K562 (cell line): ENCODE results near the gene PDE12. TPM values are rescaled to one million over a fixed set of nuclear protein-coding genes. Genes with fewer than 3 reads are reported as not detected.

Experiments
- ARNT ChIP-seq, 2 experiments: fragments of 450-650 bp; IDR thresholded peaks; 2 replicates each; pipeline ENCODE4 v1.6.1; 2016; ENCODE audit warnings: mild to moderate bottlenecking in 1 of 2
- C11orf30 ChIP-seq: fragments of 450-650 bp; IDR thresholded peaks from 2 replicates; pipeline ENCODE4 v1.6.1; 2016; ENCODE audit warnings: low read depth, mild to moderate bottlenecking
- CSDE1 ChIP-seq, 2 experiments: fragments of 450-650 bp; IDR thresholded peaks; 2 replicates each; pipeline ENCODE4 v1.6.1; 2016; ENCODE audit warnings: mild to moderate bottlenecking in 1 of 2
- FOXK1 ChIP-seq: sonication (generic); formaldehyde crosslinking; IDR thresholded peaks from 2 replicates; pipeline ENCODE4 v1.8.0; 2022; ENCODE audit warnings: missing genetic modification reagents, mild to moderate bottlenecking, borderline replicate concordance
- POU5F1 ChIP-seq: fragments of 150-350 bp; IDR thresholded peaks from 2 replicates; pipeline ENCODE4 v1.6.1; 2014; ENCODE audit warnings: borderline replicate concordance, low read length, low read depth, mild to moderate bottlenecking; ENCODE audit not compliant: partially characterized antibody
- RFX1 ChIP-seq: fragments of 450-650 bp; IDR thresholded peaks from 2 replicates; pipeline ENCODE4 v1.6.1; 2016; ENCODE audit warnings: mild to moderate bottlenecking, moderate library complexity
- SOX6 ChIP-seq: fragments of 450-650 bp; IDR thresholded peaks from 2 replicates; pipeline ENCODE4 v1.6.1; 2014; ENCODE audit warnings: mild to moderate bottlenecking
- SREBF2 ChIP-seq: sonication (generic); formaldehyde crosslinking; IDR thresholded peaks from 2 replicates; pipeline ENCODE4 v1.4.0; 2020; ENCODE audit warnings: mild to moderate bottlenecking, missing genetic modification reagents
- TBL1XR1 ChIP-seq, 2 experiments: IDR thresholded peaks; 2 replicates each; pipeline ENCODE4 v1.6.1; 2012; ENCODE audit warnings: improper control_type of control experiment in 2 of 2, low read length in 2 of 2, mild to moderate bottlenecking in 1 of 2
- TOE1 ChIP-seq, 2 experiments: fragments of 450-650 bp in 1 of 2; sonication (generic) in 1 of 2; formaldehyde crosslinking in 1 of 2; IDR thresholded peaks; 2 replicates each; pipeline versions ENCODE4 v1.7.1 to v1.8.0; 2016 to 2022; ENCODE audit warnings: borderline replicate concordance in 2 of 2, mild to moderate bottlenecking in 2 of 2, antibody characterized with exemption in 1 of 2, inconsistent platforms in 1 of 2, low read depth in 1 of 2, missing genetic modification reagents in 1 of 2, moderate library complexity in 1 of 2
- ZBTB8A ChIP-seq: fragments of 450-650 bp; IDR thresholded peaks from 2 replicates; pipeline ENCODE4 v1.6.1; 2018; ENCODE audit warnings: mild to moderate bottlenecking, moderate library complexity; ENCODE audit not compliant: partially characterized antibody
- ZKSCAN1 ChIP-seq: fragments of 150-350 bp; IDR thresholded peaks from 2 replicates; pipeline ENCODE4 v1.6.1; 2016; ENCODE audit warnings: low read depth, low read length
- ZNF165 ChIP-seq: fragments of 250-450 bp; sonication (Bioruptor Pico); IDR thresholded peaks from 2 replicates; pipeline ENCODE4 v1.4.0; 2020; ENCODE audit warnings: borderline replicate concordance
- ZNF324 ChIP-seq: fragments of 250-450 bp; sonication (Bioruptor Pico); IDR thresholded peaks from 2 replicates; pipeline ENCODE4 v1.4.0; 2020; ENCODE audit warnings: mild to moderate bottlenecking
- ZNF347 ChIP-seq: fragments of 450-650 bp; formaldehyde crosslinking; IDR thresholded peaks from 2 replicates; pipeline ENCODE4 v1.4.0; 2020; ENCODE audit warnings: low read depth, mild to moderate bottlenecking, moderate library complexity
- ZNF764 ChIP-seq: fragments of 250-450 bp; sonication (Bioruptor Pico); IDR thresholded peaks from 2 replicates; pipeline ENCODE4 v1.4.0; 2020; ENCODE audit warnings: low read depth, mild to moderate bottlenecking, moderate library complexity
- polyA plus RNA-seq, 8 experiments: library from polyadenylated mRNA; depleted of rRNA in 4 of 8; stranded (reverse) in 5 of 8; unstranded in 3 of 8; fragments of >200 nt; fragmentation: Nextera tagmentation in 2 of 8; fragmentation: Illumina TruSeq in 1 of 8; extraction: Ambion mirVana in 2 of 8; extraction: Trizol in 1 of 8; gene quantifications; 2 replicates each; pipeline versions ENCODE4 v1.2.1 to v1.2.3, GENCODE V29; 2011 to 2014; ENCODE audit warnings: inconsistent platforms in 1 of 8, missing spikeins in 1 of 8
- total RNA-seq, 7 experiments: library from RNA; depleted of rRNA in 6 of 7; stranded (reverse); fragments of >200 nt in 6 of 7; fragmentation: Illumina TruSeq in 2 of 7; extraction: Trizol in 2 of 7; gene quantifications; 2 replicates each; pipeline versions ENCODE4 v1.2.1 to v1.2.3, GENCODE V29; 2011 to 2021; ENCODE audit warnings: low replicate concordance in 1 of 7
- TF ChIP-seq, protein P1 (sequence below), 3 experiments: fragments of 200-800 bp in 1 of 3; fragments of 250-450 bp in 1 of 3; fragments of 450-650 bp in 1 of 3; sonication (Bioruptor Pico) in 1 of 3; sonication (Bioruptor generic) in 1 of 3; formaldehyde crosslinking in 1 of 3; IDR thresholded peaks; 2 replicates each; pipeline versions ENCODE4 v1.6.1 to v1.8.0; 2016 to 2022; ENCODE audit warnings: mild to moderate bottlenecking in 2 of 3, missing genetic modification characterization in 2 of 3, missing compliant biosample characterization in 1 of 3, moderate library complexity in 1 of 3
- TF ChIP-seq, protein P2 (sequence below): sonication (generic); formaldehyde crosslinking; IDR thresholded peaks from 2 replicates; pipeline ENCODE4 v1.8.0; 2022; ENCODE audit warnings: missing genetic modification reagents, mild to moderate bottlenecking, borderline replicate concordance
- TF ChIP-seq, protein P3 (sequence below): fragments of 200-400 bp; formaldehyde crosslinking; IDR thresholded peaks from 2 replicates; pipeline ENCODE4 v1.6.1; 2017; ENCODE audit warnings: mild to moderate bottlenecking, low read depth, low read length, moderate library complexity

PDE12 gene
- total and polyA plus RNA-seq, 9 of the 15 experiments (the other 6 are each of a cell fraction or from before 2014, with no cell fraction given), result 2.1 to 20.5 (median 10.0) TPM

DNA sequence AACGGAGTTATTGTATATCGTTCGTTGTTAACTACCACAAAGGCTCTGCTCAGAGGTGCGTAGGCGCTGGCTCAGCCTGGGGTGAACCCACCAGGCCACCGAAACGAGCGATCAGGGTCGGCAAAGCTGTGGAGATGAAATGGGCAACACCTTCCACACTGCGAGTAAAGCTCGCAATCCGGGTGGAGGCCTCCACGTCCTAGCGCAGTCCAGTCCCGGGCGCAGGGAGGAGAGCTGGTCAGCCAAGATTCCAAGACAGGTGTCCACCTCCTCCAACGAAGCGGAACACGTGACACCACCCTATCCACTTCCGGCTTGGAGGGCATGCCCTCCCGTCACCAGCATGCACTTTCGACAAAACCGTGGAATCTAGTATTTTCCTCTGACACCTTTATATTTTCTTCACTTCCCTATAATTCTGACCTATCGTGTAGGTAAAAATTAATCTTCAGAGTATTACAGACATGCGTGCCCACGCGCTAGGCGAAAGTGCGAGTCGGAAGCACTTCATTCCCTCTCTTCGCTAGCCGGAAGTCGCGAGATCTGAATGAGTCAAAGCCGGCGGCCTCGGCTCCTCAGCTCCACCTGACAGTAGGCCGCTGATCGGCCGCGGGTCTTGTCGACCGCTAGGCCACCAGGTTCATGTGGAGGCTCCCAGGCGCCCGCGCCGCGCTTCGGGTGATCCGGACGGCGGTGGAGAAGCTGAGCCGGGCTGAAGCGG, at the start of gene PDE12 (continued):
- TF ChIP-seq, protein P1, sequence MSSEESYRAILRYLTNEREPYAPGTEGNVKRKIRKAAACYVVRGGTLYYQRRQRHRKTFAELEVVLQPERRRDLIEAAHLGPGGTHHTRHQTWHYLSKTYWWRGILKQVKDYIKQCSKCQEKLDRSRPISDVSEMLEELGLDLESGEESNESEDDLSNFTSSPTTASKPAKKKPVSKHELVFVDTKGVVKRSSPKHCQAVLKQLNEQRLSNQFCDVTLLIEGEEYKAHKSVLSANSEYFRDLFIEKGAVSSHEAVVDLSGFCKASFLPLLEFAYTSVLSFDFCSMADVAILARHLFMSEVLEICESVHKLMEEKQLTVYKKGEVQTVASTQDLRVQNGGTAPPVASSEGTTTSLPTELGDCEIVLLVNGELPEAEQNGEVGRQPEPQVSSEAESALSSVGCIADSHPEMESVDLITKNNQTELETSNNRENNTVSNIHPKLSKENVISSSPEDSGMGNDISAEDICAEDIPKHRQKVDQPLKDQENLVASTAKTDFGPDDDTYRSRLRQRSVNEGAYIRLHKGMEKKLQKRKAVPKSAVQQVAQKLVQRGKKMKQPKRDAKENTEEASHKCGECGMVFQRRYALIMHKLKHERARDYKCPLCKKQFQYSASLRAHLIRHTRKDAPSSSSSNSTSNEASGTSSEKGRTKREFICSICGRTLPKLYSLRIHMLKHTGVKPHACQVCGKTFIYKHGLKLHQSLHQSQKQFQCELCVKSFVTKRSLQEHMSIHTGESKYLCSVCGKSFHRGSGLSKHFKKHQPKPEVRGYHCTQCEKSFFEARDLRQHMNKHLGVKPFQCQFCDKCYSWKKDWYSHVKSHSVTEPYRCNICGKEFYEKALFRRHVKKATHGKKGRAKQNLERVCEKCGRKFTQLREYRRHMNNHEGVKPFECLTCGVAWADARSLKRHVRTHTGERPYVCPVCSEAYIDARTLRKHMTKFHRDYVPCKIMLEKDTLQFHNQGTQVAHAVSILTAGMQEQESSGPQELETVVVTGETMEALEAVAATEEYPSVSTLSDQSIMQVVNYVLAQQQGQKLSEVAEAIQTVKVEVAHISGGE (CRISPR knock-in tag; IDR thresholded peaks at IDR 0.05), result peak in 1 of 3 experiments; percentile 72; a peak in 2 of 6 replicates
- TF ChIP-seq SOX6 (peak; percentile 83), TBL1XR1 (IDR thresholded peaks at IDR 0.05; ENCODE audit: low read length in 2 of 2) (peak in 1 of 2 experiments; percentile 61; a peak in 2 of 4 replicates), FOXK1 (CRISPR knock-in tag) (peak; percentile 66; the same call in 1 of the 2 replicates), ZNF347 (CRISPR knock-in tag) (no peak), ZBTB8A (no peak), ZKSCAN1 (no peak), ZNF324 (CRISPR knock-in tag) (no peak), ZNF764 (no peak), TOE1 (IDR thresholded peaks at IDR 0.05; ENCODE audit: borderline replicate concordance) (peak; percentile 95), TOE1 (CRISPR knock-in tag; IDR thresholded peaks at IDR 0.05; ENCODE audit: borderline replicate concordance, low read depth) (no peak), ZNF165 (no peak), POU5F1 (no peak), SREBF2 (CRISPR knock-in tag) (no peak), C11orf30 (peak; percentile 81), CSDE1 (IDR thresholded peaks at IDR 0.05) (peak in 1 of 2 experiments; percentile 70; a peak in 2 of 4 replicates), RFX1 (no peak), ARNT (IDR thresholded peaks at IDR 0.05) (peak in 1 of 2 experiments; percentile 66; a peak in 1 of 4 replicates)
- TF ChIP-seq, protein P2, sequence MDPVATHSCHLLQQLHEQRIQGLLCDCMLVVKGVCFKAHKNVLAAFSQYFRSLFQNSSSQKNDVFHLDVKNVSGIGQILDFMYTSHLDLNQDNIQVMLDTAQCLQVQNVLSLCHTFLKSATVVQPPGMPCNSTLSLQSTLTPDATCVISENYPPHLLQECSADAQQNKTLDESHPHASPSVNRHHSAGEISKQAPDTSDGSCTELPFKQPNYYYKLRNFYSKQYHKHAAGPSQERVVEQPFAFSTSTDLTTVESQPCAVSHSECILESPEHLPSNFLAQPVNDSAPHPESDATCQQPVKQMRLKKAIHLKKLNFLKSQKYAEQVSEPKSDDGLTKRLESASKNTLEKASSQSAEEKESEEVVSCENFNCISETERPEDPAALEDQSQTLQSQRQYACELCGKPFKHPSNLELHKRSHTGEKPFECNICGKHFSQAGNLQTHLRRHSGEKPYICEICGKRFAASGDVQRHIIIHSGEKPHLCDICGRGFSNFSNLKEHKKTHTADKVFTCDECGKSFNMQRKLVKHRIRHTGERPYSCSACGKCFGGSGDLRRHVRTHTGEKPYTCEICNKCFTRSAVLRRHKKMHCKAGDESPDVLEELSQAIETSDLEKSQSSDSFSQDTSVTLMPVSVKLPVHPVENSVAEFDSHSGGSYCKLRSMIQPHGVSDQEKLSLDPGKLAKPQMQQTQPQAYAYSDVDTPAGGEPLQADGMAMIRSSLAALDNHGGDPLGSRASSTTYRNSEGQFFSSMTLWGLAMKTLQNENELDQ, result 0 out of 2 replicates have a peak, but pooled peaks have one; percentile 29
- TF ChIP-seq, protein P3, sequence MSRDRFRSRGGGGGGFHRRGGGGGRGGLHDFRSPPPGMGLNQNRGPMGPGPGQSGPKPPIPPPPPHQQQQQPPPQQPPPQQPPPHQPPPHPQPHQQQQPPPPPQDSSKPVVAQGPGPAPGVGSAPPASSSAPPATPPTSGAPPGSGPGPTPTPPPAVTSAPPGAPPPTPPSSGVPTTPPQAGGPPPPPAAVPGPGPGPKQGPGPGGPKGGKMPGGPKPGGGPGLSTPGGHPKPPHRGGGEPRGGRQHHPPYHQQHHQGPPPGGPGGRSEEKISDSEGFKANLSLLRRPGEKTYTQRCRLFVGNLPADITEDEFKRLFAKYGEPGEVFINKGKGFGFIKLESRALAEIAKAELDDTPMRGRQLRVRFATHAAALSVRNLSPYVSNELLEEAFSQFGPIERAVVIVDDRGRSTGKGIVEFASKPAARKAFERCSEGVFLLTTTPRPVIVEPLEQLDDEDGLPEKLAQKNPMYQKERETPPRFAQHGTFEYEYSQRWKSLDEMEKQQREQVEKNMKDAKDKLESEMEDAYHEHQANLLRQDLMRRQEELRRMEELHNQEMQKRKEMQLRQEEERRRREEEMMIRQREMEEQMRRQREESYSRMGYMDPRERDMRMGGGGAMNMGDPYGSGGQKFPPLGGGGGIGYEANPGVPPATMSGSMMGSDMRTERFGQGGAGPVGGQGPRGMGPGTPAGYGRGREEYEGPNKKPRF, result no peak
